Neural progenitor cell (in vitro differentiated cells): ENCODE data around the gene LVRN.

Source experiments
- EZH2 ChIP-seq: fragments of 200-600 bp; sonication (generic); IDR thresholded peaks from 2 replicates; pipeline ENCODE4 v1.6.1; 2017; ENCODE audit warnings: antibody characterized with exemption, mild to moderate bottlenecking, moderate library complexity
- TF ChIP-seq, protein P1 (sequence below): fragments of 200-600 bp; sonication (generic); IDR thresholded peaks from 2 replicates; pipeline ENCODE4 v1.5.1; 2017; ENCODE audit warnings: antibody characterized with exemption, mild to moderate bottlenecking

DNA sequence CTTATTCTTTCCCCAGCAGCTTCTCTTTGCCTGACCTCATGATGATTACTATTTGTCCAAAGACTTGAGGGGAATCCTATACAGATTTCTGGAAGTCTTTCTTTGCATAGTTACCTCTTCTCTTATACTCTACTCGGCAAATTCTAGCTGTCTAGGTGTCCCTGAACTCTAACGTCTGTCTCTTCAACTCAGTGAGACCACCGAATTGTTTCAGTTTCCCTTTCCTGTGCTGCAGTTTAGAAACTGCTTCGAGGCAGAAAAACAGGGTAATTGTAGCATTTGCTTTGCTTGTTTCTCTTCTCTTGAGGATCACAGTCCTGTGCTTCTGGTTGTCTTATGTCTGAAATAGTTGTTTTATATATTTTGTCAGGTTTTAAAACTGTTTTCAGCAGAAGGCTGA lies 14.8 kb downstream of the LVRN start:
- TF ChIP-seq, protein P1, sequence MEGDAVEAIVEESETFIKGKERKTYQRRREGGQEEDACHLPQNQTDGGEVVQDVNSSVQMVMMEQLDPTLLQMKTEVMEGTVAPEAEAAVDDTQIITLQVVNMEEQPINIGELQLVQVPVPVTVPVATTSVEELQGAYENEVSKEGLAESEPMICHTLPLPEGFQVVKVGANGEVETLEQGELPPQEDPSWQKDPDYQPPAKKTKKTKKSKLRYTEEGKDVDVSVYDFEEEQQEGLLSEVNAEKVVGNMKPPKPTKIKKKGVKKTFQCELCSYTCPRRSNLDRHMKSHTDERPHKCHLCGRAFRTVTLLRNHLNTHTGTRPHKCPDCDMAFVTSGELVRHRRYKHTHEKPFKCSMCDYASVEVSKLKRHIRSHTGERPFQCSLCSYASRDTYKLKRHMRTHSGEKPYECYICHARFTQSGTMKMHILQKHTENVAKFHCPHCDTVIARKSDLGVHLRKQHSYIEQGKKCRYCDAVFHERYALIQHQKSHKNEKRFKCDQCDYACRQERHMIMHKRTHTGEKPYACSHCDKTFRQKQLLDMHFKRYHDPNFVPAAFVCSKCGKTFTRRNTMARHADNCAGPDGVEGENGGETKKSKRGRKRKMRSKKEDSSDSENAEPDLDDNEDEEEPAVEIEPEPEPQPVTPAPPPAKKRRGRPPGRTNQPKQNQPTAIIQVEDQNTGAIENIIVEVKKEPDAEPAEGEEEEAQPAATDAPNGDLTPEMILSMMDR = no peak
- no peak for TF ChIP-seq EZH2
